OCI-LY1 (cell line): ENCODE measurements around the gene ATP6V0A1.

Source experiments
- CTCF ChIP-seq: fragments of 200-600 bp; sonication (generic), shearing (Covaris generic); IDR thresholded peaks from 2 replicates; pipeline ENCODE4 v1.5.1; 2017; ENCODE audit warnings: mild to moderate bottlenecking, antibody characterized with exemption, low read length, moderate library complexity, mixed read lengths
- EZH2 ChIP-seq: fragments of 200-600 bp; sonication (generic), shearing (Covaris generic); IDR thresholded peaks from 2 replicates; pipeline ENCODE4 v1.8.0; 2017; ENCODE audit warnings: borderline replicate concordance, mixed run types, mild to moderate bottlenecking, antibody characterized with exemption, low read length, moderate library complexity, mixed read lengths

- TF ChIP-seq CTCF (no peak), EZH2 (no peak)
These were observed 53.6 kb downstream of the ATP6V0A1 start for GRCh38 chr17:42512246-42512645.
